DND-41 (cell line): ENCODE results near the gene ANKHD1.
A peak's percentile ranks its signal among the peaks of the same experiment; 100 is the strongest.

Experiments used
- ATAC-seq: fragments of 200-7000 bp; cut with Tn5 transposase; 3 replicates; pipeline ENCODE4 v1.9.1; 2021; ENCODE audit warnings: low read depth; ENCODE audit not compliant: insufficient read depth
- DNase-seq: peaks from one replicate; pipeline ENCODE4 v3.0.0-alpha.2; 2020
- H2AFZ ChIP-seq: 2 replicates; pipeline ENCODE4 v1.6.0; 2012; ENCODE audit warnings: low read depth, low read length
- H3K27ac ChIP-seq: 2 replicates; pipeline ENCODE4 v1.5.1; 2012; ENCODE audit warnings: low read length, inconsistent platforms
- H3K27me3 ChIP-seq: fragments of 200-600 bp; sonication (generic); 2 replicates; pipeline ENCODE4 v1.6.0; 2012; ENCODE audit warnings: low read length, mild to moderate bottlenecking, inconsistent platforms; ENCODE audit not compliant: insufficient read depth, poor library complexity
- H3K36me3 ChIP-seq: 2 replicates; pipeline ENCODE4 v1.5.1; 2012; ENCODE audit warnings: low read length, inconsistent platforms; ENCODE audit not compliant: insufficient read depth
- H3K4me1 ChIP-seq: 2 replicates; pipeline ENCODE4 v1.5.1; 2012; ENCODE audit warnings: mild to moderate bottlenecking, low read length; ENCODE audit not compliant: insufficient read depth
- H3K4me2 ChIP-seq: 2 replicates; pipeline ENCODE4 v1.6.0; 2012; ENCODE audit warnings: mild to moderate bottlenecking, moderate library complexity, low read length, inconsistent platforms; ENCODE audit not compliant: insufficient read depth
- H3K4me3 ChIP-seq, 2 experiments: fragments of 200-600 bp in 1 of 2; shearing (Covaris generic) in 1 of 2; 2 replicates each; pipeline ENCODE4 v1.5.1; 2012 to 2016; ENCODE audit warnings: inconsistent platforms in 2 of 2, low read length in 2 of 2, mild to moderate bottlenecking in 2 of 2, low read depth in 1 of 2, moderate library complexity in 1 of 2
- H3K79me2 ChIP-seq: 2 replicates; pipeline ENCODE4 v1.6.0; 2012; ENCODE audit warnings: low read length, inconsistent platforms; ENCODE audit not compliant: insufficient read depth
- H3K9ac ChIP-seq: 2 replicates; pipeline ENCODE4 v1.6.0; 2012; ENCODE audit warnings: low read depth, mild to moderate bottlenecking, inconsistent platforms, low read length, moderate library complexity
- H3K9me3 ChIP-seq: 2 replicates; pipeline ENCODE4 v1.5.1; 2012; ENCODE audit warnings: low read length, moderate library complexity, mild to moderate bottlenecking, inconsistent platforms; ENCODE audit not compliant: insufficient read depth, severe bottlenecking
- H4K20me1 ChIP-seq: 2 replicates; pipeline ENCODE4 v1.6.0; 2012; ENCODE audit warnings: low read length; ENCODE audit not compliant: insufficient read depth
- CTCF ChIP-seq: IDR thresholded peaks from 2 replicates; pipeline ENCODE4 v1.5.1; 2012; ENCODE audit warnings: borderline replicate concordance, low read length, moderate library complexity, mild to moderate bottlenecking; ENCODE audit not compliant: poor library complexity, severe bottlenecking; ENCODE audit errors: extremely low read depth
- EZH2 ChIP-seq: IDR thresholded peaks from 3 replicates; pipeline ENCODE4 v1.6.1; 2012; ENCODE audit warnings: borderline replicate concordance, low read depth, mild to moderate bottlenecking, moderate library complexity, low read length, inconsistent platforms; ENCODE audit not compliant: severe bottlenecking

Gene ANKHD1

GRCh38 chr5:140551872-140552271 is 150.2 kb downstream of the ANKHD1 start:
- H3K4me2 ChIP-seq, result no peak overlapping the region
- H3K36me3 ChIP-seq, result peaks cover 59% of the 10 kb centered on the region
- peaks cover 60% of the 10 kb centered on the region for H3K4me1 ChIP-seq
- H3K27me3 ChIP-seq, result no peaks in the 10 kb centered on the region
- no peak for TF ChIP-seq EZH2
- no peak for TF ChIP-seq CTCF
- no peak overlapping the region for H3K9ac ChIP-seq
- H3K27ac ChIP-seq, result no peak overlapping the region
- H3K4me3 ChIP-seq, result no peak overlapping the region
- peaks cover 8% of the 10 kb centered on the region; the same call in 1 of the 2 replicates for H4K20me1 ChIP-seq
- H3K79me2 ChIP-seq, result peaks cover 54% of the 10 kb centered on the region
- no peak overlapping the region for H2AFZ ChIP-seq
- ATAC-seq (no peak), DNase-seq (no peak)
- no peaks in the 10 kb centered on the region for H3K9me3 ChIP-seq

GRCh38 chr5:140553657-140554056 is 152.0 kb downstream of the ANKHD1 start:
- H3K9me3 ChIP-seq, result no peaks in the 10 kb centered on the region
- TF ChIP-seq EZH2 (no peak), CTCF (no peak)
- no peak overlapping the region for H3K4me3 ChIP-seq
- ATAC-seq, result no peak
- H3K4me1 ChIP-seq, result peaks cover 55% of the 10 kb centered on the region
- peaks cover 58% of the 10 kb centered on the region for H3K79me2 ChIP-seq
- H3K27ac ChIP-seq, result peak overlapping the region; percentile 40; the same call in 1 of the 2 replicates
- DNase-seq, result no peak
- peaks cover 8% of the 10 kb centered on the region; the same call in 1 of the 2 replicates for H4K20me1 ChIP-seq
- no peak overlapping the region for H3K9ac ChIP-seq
- 0 out of 2 replicates have a peak overlapping the region, but pooled peaks have one; percentile 47 for H3K4me2 ChIP-seq
- H3K27me3 ChIP-seq, result no peaks in the 10 kb centered on the region
- H3K36me3 ChIP-seq, result peaks cover 70% of the 10 kb centered on the region
- H2AFZ ChIP-seq, result no peak overlapping the region

- DNase-seq (no peak), ATAC-seq (no peak)
- Histone ChIP-seq H3K79me2 (peaks cover 58% of the 10 kb centered on the region), H3K9me3 (no peaks in the 10 kb centered on the region), H3K4me3 (no peak overlapping the region), H3K27me3 (no peaks in the 10 kb centered on the region), H3K4me2 (peak overlapping the region; percentile 47; the same call in 1 of the 2 replicates), H4K20me1 (peaks cover 8% of the 10 kb centered on the region; the same call in 1 of the 2 replicates), H3K4me1 (peaks cover 47% of the 10 kb centered on the region), H3K27ac (peak overlapping the region; percentile 52; the same call in 1 of the 2 replicates), H2AFZ (no peak overlapping the region), H3K9ac (no peak overlapping the region; the same call in 1 of the 2 replicates), H3K36me3 (peaks cover 62% of the 10 kb centered on the region)
- TF ChIP-seq CTCF, result no peak
- TF ChIP-seq EZH2, result no peak
These were observed 152.8 kb downstream of the ANKHD1 start for GRCh38 chr5:140554454-140554853.
